Measurements from ENCODE around the gene SLC24A3.

DNA sequence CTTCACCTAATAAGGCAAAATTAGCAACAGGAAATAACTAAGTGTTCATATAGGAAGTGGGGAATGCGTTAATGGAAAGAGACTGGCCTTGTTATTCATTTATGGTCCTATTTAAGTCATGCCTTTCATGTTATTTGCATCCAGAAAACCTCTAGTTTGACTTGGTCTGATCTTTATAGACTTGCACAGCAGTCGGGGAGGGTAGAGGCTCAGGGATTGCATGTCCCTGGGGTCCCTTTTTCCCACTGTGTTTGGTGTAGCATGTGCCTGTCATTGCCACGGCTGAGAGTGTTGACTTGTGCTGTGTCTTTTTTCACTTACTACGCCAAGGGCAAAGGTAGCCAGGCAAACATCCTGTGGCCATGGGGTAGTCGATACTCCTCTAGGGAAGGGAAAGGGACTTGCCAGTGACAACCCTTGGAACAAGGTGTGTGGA lies 440.2 kb downstream of the SLC24A3 start:
- TF ChIP-seq, protein P1, sequence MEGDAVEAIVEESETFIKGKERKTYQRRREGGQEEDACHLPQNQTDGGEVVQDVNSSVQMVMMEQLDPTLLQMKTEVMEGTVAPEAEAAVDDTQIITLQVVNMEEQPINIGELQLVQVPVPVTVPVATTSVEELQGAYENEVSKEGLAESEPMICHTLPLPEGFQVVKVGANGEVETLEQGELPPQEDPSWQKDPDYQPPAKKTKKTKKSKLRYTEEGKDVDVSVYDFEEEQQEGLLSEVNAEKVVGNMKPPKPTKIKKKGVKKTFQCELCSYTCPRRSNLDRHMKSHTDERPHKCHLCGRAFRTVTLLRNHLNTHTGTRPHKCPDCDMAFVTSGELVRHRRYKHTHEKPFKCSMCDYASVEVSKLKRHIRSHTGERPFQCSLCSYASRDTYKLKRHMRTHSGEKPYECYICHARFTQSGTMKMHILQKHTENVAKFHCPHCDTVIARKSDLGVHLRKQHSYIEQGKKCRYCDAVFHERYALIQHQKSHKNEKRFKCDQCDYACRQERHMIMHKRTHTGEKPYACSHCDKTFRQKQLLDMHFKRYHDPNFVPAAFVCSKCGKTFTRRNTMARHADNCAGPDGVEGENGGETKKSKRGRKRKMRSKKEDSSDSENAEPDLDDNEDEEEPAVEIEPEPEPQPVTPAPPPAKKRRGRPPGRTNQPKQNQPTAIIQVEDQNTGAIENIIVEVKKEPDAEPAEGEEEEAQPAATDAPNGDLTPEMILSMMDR (IDR thresholded peaks at IDR 0.05), result no peak
- TF ChIP-seq ZFX (IDR thresholded peaks at IDR 0.05; ENCODE audit: borderline replicate concordance), result no peak
